ENCODE results near the gene KCNC1.

DNA sequence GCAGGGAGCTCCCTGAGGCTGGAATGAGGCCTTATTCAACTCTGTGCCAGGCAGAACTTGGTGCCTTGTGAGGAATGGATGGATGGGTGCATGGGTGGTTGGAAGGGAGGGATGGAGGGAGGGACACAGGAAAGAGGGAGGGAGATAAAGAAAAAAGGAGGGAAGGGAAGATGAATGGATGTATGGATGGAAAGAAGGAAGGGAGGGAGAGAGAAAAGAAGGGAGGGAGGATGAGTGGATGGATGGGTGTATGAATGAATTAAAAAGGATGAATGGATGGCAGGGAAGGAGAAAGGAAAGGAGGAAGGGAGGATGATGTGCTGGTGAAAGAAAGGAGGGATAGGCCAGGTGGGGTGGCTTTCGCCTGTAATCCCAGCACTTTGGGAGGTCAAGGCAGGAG lies 34.6 kb downstream of the KCNC1 start:
- TF ChIP-seq POLR2A (IDR thresholded peaks at IDR 0.05) (no peak), CTCF (IDR thresholded peaks at IDR 0.05) (no peak), POLR2AphosphoS5 (IDR thresholded peaks at IDR 0.05) (no peak)

All from sigmoid colon (tissue), 4 donors.